B cell (primary cell): Measurements from ENCODE around the gene PREX1. TPM values are rescaled to one million over a fixed set of nuclear protein-coding genes. Genes with fewer than 3 reads are reported as not detected.
A peak's percentile ranks its signal among the peaks of the same experiment; 100 is the strongest.
"Not testable (repeated sequence)": the region's sequence is repeated elsewhere in the genome, so short reads cannot be mapped to it uniquely, and the experiment has no call there.

Experiments
- ATAC-seq: fragments of 200-7000 bp; cut with Tn5 transposase; one replicate; pipeline ENCODE4 v1.10.0; 2021; ENCODE audit warnings: low read depth, mild to moderate bottlenecking, moderate number of reproducible peaks, moderate library complexity
- CTCF ChIA-PET: fragments of 350-600 bp; sonication (Branson Sonifier 250); formaldehyde crosslinking; loops from one replicate; lab custom pipeline; 2021; ENCODE audit warnings: antibody characterized with exemption, inconsistent platforms; lab: Charles Lee
- POLR2A ChIA-PET: fragments of 350-600 bp; sonication (Branson Sonifier 250); formaldehyde crosslinking; loops from one replicate; lab custom pipeline; 2021; ENCODE audit warnings: antibody characterized with exemption; lab: Charles Lee
- DNase-seq: peaks from one replicate; pipeline ENCODE4 v3.0.0; 2013
- H2AFZ ChIP-seq: 2 replicates; pipeline ENCODE4 v1.6.1; 2012; ENCODE audit warnings: mild to moderate bottlenecking, low read depth, low read length; ENCODE audit not compliant: insufficient read depth, poor library complexity, severe bottlenecking
- H3K27ac ChIP-seq, 2 donors: 1 replicate in 1 of 2; 2 replicates in 1 of 2; pipeline ENCODE4 v1.5.1; 2012 to 2013; ENCODE audit warnings: low read length in 2 of 2, mild to moderate bottlenecking in 2 of 2, moderate library complexity in 1 of 2
- H3K27me3 ChIP-seq, 4 experiments: fragments of 200-600 bp in 1 of 4; sonication (generic) in 1 of 4; replicated peaks in 1 of 4; 1 replicate in 2 of 4; 2 replicates in 2 of 4; pipeline versions ENCODE4 v1.6.1 to v1.7.0; 2013 to 2016; ENCODE audit warnings: low read length in 3 of 4, mild to moderate bottlenecking in 2 of 4, mixed read lengths in 1 of 4, moderate library complexity in 1 of 4; ENCODE audit not compliant: insufficient read depth in 4 of 4, control insufficient read depth in 3 of 4; ENCODE audit errors: control extremely low read depth in 1 of 4
- H3K36me3 ChIP-seq, 2 experiments: replicated peaks in 1 of 2; 1 replicate in 1 of 2; 2 replicates in 1 of 2; pipeline versions ENCODE4 v1.6.1 to v1.7.1; 2013; ENCODE audit warnings: low read length in 1 of 2; ENCODE audit not compliant: insufficient read depth in 2 of 2, control insufficient read depth in 1 of 2; ENCODE audit errors: control extremely low read depth in 1 of 2, extremely low read depth in 1 of 2
- H3K4me1 ChIP-seq, 2 donors: fragments of 200-600 bp in 1 of 2; sonication (generic) in 1 of 2; 1 replicate in 1 of 2; 2 replicates in 1 of 2; pipeline versions ENCODE4 v1.5.1 to v1.6.1; 2013 to 2017; ENCODE audit warnings: low read length in 2 of 2; ENCODE audit not compliant: control insufficient read depth in 2 of 2, insufficient read depth in 2 of 2
- H3K4me2 ChIP-seq: replicated peaks from 2 replicates; pipeline ENCODE3; 2012; ENCODE audit warnings: mild to moderate bottlenecking, low read depth, low read length; ENCODE audit not compliant: poor library complexity, severe bottlenecking
- H3K4me3 ChIP-seq, 5 experiments: fragments of 200-600 bp in 1 of 5; sonication (generic) in 1 of 5; 1 replicate in 3 of 5; 2 replicates in 2 of 5; pipeline versions ENCODE4 v1.5.1 to v1.7.0; 2011 to 2016; ENCODE audit warnings: low read length in 4 of 5, mild to moderate bottlenecking in 4 of 5, low read depth in 2 of 5, control low read depth in 1 of 5, moderate library complexity in 1 of 5; ENCODE audit not compliant: insufficient read depth in 1 of 5; ENCODE audit errors: control extremely low read depth in 1 of 5, extremely low read depth in 1 of 5
- H3K79me2 ChIP-seq: fragments of 200-600 bp; sonication (generic); one replicate; pipeline ENCODE4 v1.6.0; 2016; ENCODE audit warnings: low read length; ENCODE audit not compliant: control insufficient read depth, insufficient read depth
- H3K9ac ChIP-seq: fragments of 200-600 bp; sonication (generic); 2 replicates; pipeline ENCODE4 v1.6.1; 2017; ENCODE audit warnings: mild to moderate bottlenecking, low read length, moderate library complexity
- H3K9me3 ChIP-seq, 3 donors: one replicate each; pipeline versions ENCODE4 v1.6.1 to v1.7.1; 2013; ENCODE audit warnings: low read length in 2 of 3; ENCODE audit not compliant: control insufficient read depth in 2 of 3, insufficient read depth in 1 of 3; ENCODE audit errors: control extremely low read depth in 1 of 3
- H4K20me1 ChIP-seq: 2 replicates; pipeline ENCODE4 v1.6.0; 2012; ENCODE audit warnings: mild to moderate bottlenecking, low read length; ENCODE audit not compliant: insufficient read depth, control insufficient read depth, poor library complexity, severe bottlenecking
- H3K27ac Mint-ChIP-seq: one replicate; pipeline ENCODE4 v1.8.0; 2021; ENCODE audit warnings: mixed read lengths
- H3K27me3 Mint-ChIP-seq: one replicate; pipeline ENCODE4 v1.8.0; 2021; ENCODE audit warnings: mixed read lengths
- H3K4me1 Mint-ChIP-seq: one replicate; pipeline ENCODE4 v1.8.0; 2021; ENCODE audit warnings: mixed read lengths
- H3K4me3 Mint-ChIP-seq: one replicate; pipeline ENCODE4 v1.8.0; 2021; ENCODE audit warnings: mixed read lengths
- H3K9me3 Mint-ChIP-seq: one replicate; pipeline ENCODE4 v1.8.0; 2022; ENCODE audit warnings: mixed read lengths; ENCODE audit not compliant: insufficient read depth
- CTCF ChIP-seq: fragments of 200-600 bp; IDR thresholded peaks from one replicate; pipeline ENCODE4 v1.8.0; 2022; ENCODE audit warnings: antibody characterized with exemption, mild to moderate bottlenecking
- EZH2 ChIP-seq: IDR thresholded peaks from 2 replicates; pipeline ENCODE4 v1.6.1; 2012; ENCODE audit warnings: borderline replicate concordance, low read depth, mild to moderate bottlenecking, moderate library complexity, low read length; ENCODE audit not compliant: insufficient read depth, poor library complexity, severe bottlenecking
- WGBS: methylation state at CpG from one replicate; pipeline ENCODE4 v1.1.5; 2013; ENCODE audit warnings: missing lambda C conversion rate; ENCODE audit not compliant: insufficient coverage; 5-methylcytosine and 5-hydroxymethylcytosine counted together
- intact Hi-C: fragments of 100-400 bp; cut with micrococcal nuclease; formaldehyde crosslinking; loops from one replicate; pipeline ENCODE4 v1.10.0; 2022
- polyA plus RNA-seq: library from polyadenylated mRNA; depleted of rRNA; stranded (reverse); fragments of >200 nt; gene quantifications from 2 replicates; pipeline ENCODE4 v1.2.3, GENCODE V29; 2012
- total RNA-seq, 2 donors: library from RNA; stranded (reverse); fragments of 120-200 nt in 1 of 2; gene quantifications; 1 replicate in 1 of 2; 2 replicates in 1 of 2; pipeline versions ENCODE4 v1.2.3 to v1.2.4, GENCODE V29; 2013 to 2022

Gene PREX1
- total and polyA plus RNA-seq, 2 donors (not counting 1 experiment from before 2014, with no cell fraction given): 79.1 to 99.4 TPM

GRCh38 chr20:48826883-48827771, 672 bp downstream of the PREX1 start:
- H3K4me3 Mint-ChIP-seq: peak overlapping the region; percentile 92
- WGBS: under 1% methylated on average over 69 of the region's 72 CpGs
- H3K4me1 Mint-ChIP-seq: peaks cover 57% of the 10 kb centered on the region
- TF ChIP-seq CTCF (no peak), EZH2 (no peak)
- peak overlapping the region; percentile 79 for H3K9ac ChIP-seq
- H3K4me2 ChIP-seq: peak overlapping the region; percentile 87
- peaks cover 0 to 6% of the 10 kb centered on the region in 2 experiments for H3K36me3 ChIP-seq
- no peaks in the 10 kb centered on the region for H3K9me3 Mint-ChIP-seq
- H4K20me1 ChIP-seq: peaks cover 16% of the 10 kb centered on the region
- peak overlapping the region; percentile 88 for H3K27ac Mint-ChIP-seq
- no peaks in the 10 kb centered on the region for H3K9me3 ChIP-seq
- H3K27me3 ChIP-seq: no peaks in the 10 kb centered on the region
- intact Hi-C loops: loop anchor here (1.0 to 10.0 kb wide), 6 partner anchors 9 to 978 kb away; no protein-coding TSS in a partner anchor
- ATAC-seq (peak; percentile 6), DNase-seq (peak; percentile 73)
- CTCF ChIA-PET: interaction anchor here (0.6 to 2.4 kb wide), 10 partner anchors 9 to 170 kb away, joined by 3 to 18 read pairs (median 5); no protein-coding TSS in a partner anchor
- H2AFZ ChIP-seq: peak overlapping the region; percentile 62
- peaks cover 51% of the 10 kb centered on the region for H3K79me2 ChIP-seq
- H3K4me1 ChIP-seq: peaks cover 52 to 62% of the 10 kb centered on the region in 2 donors
- peak overlapping the region; percentile 73 to 93 (median 90) for H3K4me3 ChIP-seq
- POLR2A ChIA-PET: interaction anchor here (0.7 to 2.5 kb wide), 7 partner anchors 9 to 69 kb away, joined by 3 to 9 read pairs (median 4); no protein-coding TSS in a partner anchor
- H3K27ac ChIP-seq: peak overlapping the region; percentile 38 to 79
- no peaks in the 10 kb centered on the region for H3K27me3 Mint-ChIP-seq

- Histone ChIP-seq H3K79me2 (peaks cover 51% of the 10 kb centered on the region), H3K27ac (peak overlapping the region; percentile 38 to 79), H2AFZ (peak overlapping the region; percentile 62), H3K4me1 (peaks cover 52 to 62% of the 10 kb centered on the region in 2 donors), H3K4me3 (peak overlapping the region; percentile 73 to 93 (median 90)), H4K20me1 (peaks cover 16% of the 10 kb centered on the region), H3K9ac (peak overlapping the region; percentile 79), H3K4me2 (peak overlapping the region; percentile 87)
- not testable (repeated sequence) for ATAC-seq, H3K36me3 ChIP-seq, H3K9me3 ChIP-seq, DNase-seq, H3K27me3 ChIP-seq, H3K27me3 Mint-ChIP-seq, H3K9me3 Mint-ChIP-seq
- Mint-ChIP-seq H3K27ac (peak overlapping the region; percentile 88), H3K4me3 (peak overlapping the region; percentile 92), H3K4me1 (peaks cover 50% of the 10 kb centered on the region)
- 1% methylated on average over 14 of the region's 17 CpGs for WGBS
- intact Hi-C loops: loop anchor here (1.0 to 10.0 kb wide), 6 partner anchors 8 to 978 kb away; no protein-coding TSS in a partner anchor
- CTCF ChIA-PET: interaction anchor here (0.9 to 2.1 kb wide), 9 partner anchors 8 to 169 kb away, joined by 3 to 17 read pairs (median 6); no protein-coding TSS in a partner anchor
- POLR2A ChIA-PET: interaction anchor here (1.3 to 2.5 kb wide), 4 partner anchors 8 to 39 kb away, joined by 3 to 9 read pairs (median 6); no protein-coding TSS in a partner anchor
These were observed 1.3 kb downstream of the PREX1 start for GRCh38 chr20:48826480-48826879.
